GM23248 (cell line): ENCODE data around the gene PCCA.

Source experiments
- EZH2 ChIP-seq: fragments of 200-600 bp; sonication (generic); IDR thresholded peaks from 2 replicates; pipeline ENCODE4 v1.6.1; 2018; ENCODE audit warnings: antibody characterized with exemption, mild to moderate bottlenecking; ENCODE audit not compliant: insufficient read depth, poor library complexity, severe bottlenecking
- EZH2phosphoT487 ChIP-seq: fragments of 200-600 bp; sonication (generic); IDR thresholded peaks from 2 replicates; pipeline ENCODE4 v1.6.1; 2018; ENCODE audit warnings: antibody characterized with exemption, moderate library complexity, mild to moderate bottlenecking, low read depth; ENCODE audit not compliant: insufficient read depth

GRCh38 chr13:100483841-100484381, 395.0 kb downstream of the PCCA start:
- no peak for TF ChIP-seq EZH2phosphoT487
- no peak for TF ChIP-seq EZH2
